ENCODE data around the gene DNMT3A. TPM values are rescaled to one million over a fixed set of nuclear protein-coding genes. Genes with fewer than 3 reads are reported as not detected.
A peak's percentile ranks its signal among the peaks of the same experiment; 100 is the strongest.
"Not testable (repeated sequence)": the region's sequence is repeated elsewhere in the genome, so short reads cannot be mapped to it uniquely, and the experiment has no call there.

DNMT3A gene
- total RNA-seq, 1 experiment from 2014 or later, result 35.7 TPM

- BruUV-seq (replicated peaks), result no TSS peak
- no peak overlapping the region for H3K4me3 Mint-ChIP-seq (ENCODE audit: low read depth, unreplicated experiment)
Measured at GRCh38 chr2:25218100-25218499, 123.6 kb downstream of the DNMT3A start.

GRCh38 chr2:25215948-25216679, 125.6 kb downstream of the DNMT3A start:
- CTCF ChIA-PET, result no interaction called here
- no peaks in the 10 kb centered on the region for H3K9me3 Mint-ChIP-seq (ENCODE audit: low read depth, unreplicated experiment)
- peak overlapping the region; percentile 59 for H3K4me3 Mint-ChIP-seq (ENCODE audit: low read depth, unreplicated experiment)
- no peaks in the 10 kb centered on the region for H3K36me3 Mint-ChIP-seq (ENCODE audit: insufficient read depth, unreplicated experiment)
- BruUV-seq (replicated peaks), result no TSS peak
- H3K27ac Mint-ChIP-seq (ENCODE audit: unreplicated experiment), result no peak overlapping the region
- intact Hi-C loops (cut with micrococcal nuclease; ENCODE audit: unreplicated experiment), result no loop called here
- no peak for TF ChIP-seq CTCF (IDR thresholded peaks at IDR 0.05; ENCODE audit: unreplicated experiment)
- no peaks in the 10 kb centered on the region for H3K4me1 Mint-ChIP-seq (ENCODE audit: low read depth, unreplicated experiment)
- peak; percentile 70 for DNase-seq
- H3K27me3 Mint-ChIP-seq (ENCODE audit: unreplicated experiment), result no peaks in the 10 kb centered on the region

More at GRCh38 chr2:25218100-25218499, 123.6 kb downstream of the DNMT3A start:
- Mint-ChIP-seq H3K27ac (ENCODE audit: unreplicated experiment) (no peak overlapping the region), H3K9me3 (ENCODE audit: low read depth, unreplicated experiment) (no peaks in the 10 kb centered on the region), H3K27me3 (ENCODE audit: unreplicated experiment) (no peaks in the 10 kb centered on the region), H3K4me1 (ENCODE audit: low read depth, unreplicated experiment) (no peaks in the 10 kb centered on the region), H3K36me3 (ENCODE audit: insufficient read depth, unreplicated experiment) (no peaks in the 10 kb centered on the region)
- intact Hi-C loops (cut with micrococcal nuclease; ENCODE audit: unreplicated experiment), result no loop called here
- DNase-seq, result no peak
- TF ChIP-seq CTCF (IDR thresholded peaks at IDR 0.05; ENCODE audit: unreplicated experiment), result no peak
- CTCF ChIA-PET, result interaction anchor here (0.7 kb wide), 1 partner anchor 17 kb away, joined by 7 read pairs; no protein-coding TSS in a partner anchor

GRCh38 chr2:25215232-25215631, 126.5 kb downstream of the DNMT3A start:
- DNase-seq, result no peak
- Mint-ChIP-seq H3K4me1 (ENCODE audit: low read depth, unreplicated experiment) (no peaks in the 10 kb centered on the region), H3K9me3 (ENCODE audit: low read depth, unreplicated experiment) (no peaks in the 10 kb centered on the region), H3K27me3 (ENCODE audit: unreplicated experiment) (no peaks in the 10 kb centered on the region), H3K36me3 (ENCODE audit: insufficient read depth, unreplicated experiment) (no peaks in the 10 kb centered on the region), H3K27ac (ENCODE audit: unreplicated experiment) (no peak overlapping the region), H3K4me3 (ENCODE audit: low read depth, unreplicated experiment) (peak overlapping the region; percentile 59)
- BruUV-seq (replicated peaks), result no TSS peak
- CTCF ChIA-PET, result no interaction called here
- no peak for TF ChIP-seq CTCF (IDR thresholded peaks at IDR 0.05; ENCODE audit: unreplicated experiment)
- intact Hi-C loops (cut with micrococcal nuclease; ENCODE audit: unreplicated experiment), result no loop called here

DNA sequence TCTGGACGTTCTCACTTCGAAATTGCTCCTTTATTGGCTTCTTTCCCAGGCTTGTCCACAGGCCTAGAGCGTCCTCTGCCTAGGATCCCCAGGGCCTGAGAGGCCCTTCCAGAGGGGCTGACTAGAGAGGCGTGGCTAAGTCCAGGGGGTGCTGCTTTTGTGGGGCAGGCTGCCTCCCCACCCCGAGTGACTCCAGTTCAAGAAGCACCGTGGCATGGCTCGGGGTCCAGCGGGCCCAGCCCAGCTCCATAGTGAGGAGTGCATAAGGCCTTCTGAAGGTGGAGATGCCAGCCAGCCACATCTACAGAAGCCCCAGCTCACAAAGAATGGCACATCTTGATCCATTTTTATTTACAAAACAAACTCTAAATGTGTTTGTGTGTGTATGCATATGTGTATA, 128.5 kb downstream of the DNMT3A start:
- Mint-ChIP-seq H3K4me1 (ENCODE audit: low read depth, unreplicated experiment) (no peaks in the 10 kb centered on the region), H3K27me3 (ENCODE audit: unreplicated experiment) (no peaks in the 10 kb centered on the region), H3K36me3 (ENCODE audit: insufficient read depth, unreplicated experiment) (no peaks in the 10 kb centered on the region), H3K9me3 (ENCODE audit: low read depth, unreplicated experiment) (no peaks in the 10 kb centered on the region), H3K27ac (ENCODE audit: unreplicated experiment) (no peak overlapping the region), H3K4me3 (ENCODE audit: low read depth, unreplicated experiment) (no peak overlapping the region)
- CTCF ChIA-PET, result no interaction called here
- intact Hi-C loops (cut with micrococcal nuclease; ENCODE audit: unreplicated experiment), result no loop called here
- BruUV-seq (replicated peaks), result no TSS peak
- TF ChIP-seq CTCF (IDR thresholded peaks at IDR 0.05; ENCODE audit: unreplicated experiment), result no peak
- DNase-seq, result no peak

- H3K9me3 Mint-ChIP-seq (ENCODE audit: low read depth, unreplicated experiment); H3K36me3 Mint-ChIP-seq (ENCODE audit: insufficient read depth, unreplicated experiment); H3K27me3 Mint-ChIP-seq (ENCODE audit: unreplicated experiment); H3K4me1 Mint-ChIP-seq (ENCODE audit: low read depth, unreplicated experiment); DNase-seq; BruUV-seq (replicated peaks); H3K4me3 Mint-ChIP-seq (ENCODE audit: low read depth, unreplicated experiment); H3K27ac Mint-ChIP-seq (ENCODE audit: unreplicated experiment); intact Hi-C loops (cut with micrococcal nuclease; ENCODE audit: unreplicated experiment): not testable (repeated sequence)
- CTCF ChIA-PET, result interaction anchor here (0.7 to 1.2 kb wide), 4 partner anchors 14 to 818 kb away, joined by 3 to 4 read pairs (median 4); no protein-coding TSS in a partner anchor
Measured at GRCh38 chr2:25210923-25211322, 130.8 kb downstream of the DNMT3A start.

Measured in Calu3 (cell line).